NCI-H1092 (cell line): Measurements from ENCODE around the gene RPL12.

Source experiments
- DNase-seq: peaks from one replicate; lab custom pipeline; 2025; lab: John Stamatoyannopoulos, UW

RPL12 gene

GRCh38 chr9:127438394-127438793 lies 12.8 kb downstream of the RPL12 start:
- no peak for DNase-seq

- no peak for DNase-seq
These were observed 13.5 kb downstream of the RPL12 start for GRCh38 chr9:127437497-127438264.

GRCh38 chr9:127430415-127430814 lies 20.8 kb downstream of the RPL12 start:
- no peak for DNase-seq

GRCh38 chr9:127428348-127428747 lies 22.9 kb downstream of the RPL12 start:
- DNase-seq, result no peak

GRCh38 chr9:127426756-127427155 lies 24.4 kb downstream of the RPL12 start:
- no peak for DNase-seq

- DNase-seq, result no peak
These were observed 26.6 kb downstream of the RPL12 start for GRCh38 chr9:127424676-127424999.

GRCh38 chr9:127423934-127424675 lies 27.1 kb downstream of the RPL12 start, which contains the start of gene ZNF79:
Gene ZNF79 (plus strand): TSS chr9:127424382. CDS start chr9:127424788, 406 bp downstream.
- DNase-seq, result peak; percentile 83

GRCh38 chr9:127423476-127423933 lies 27.7 kb downstream of the RPL12 start:
- DNase-seq, result no peak

- no peak for DNase-seq
These were observed 28.4 kb downstream of the RPL12 start for GRCh38 chr9:127422787-127423186.

- DNase-seq, result no peak
These were observed 28.9 kb downstream of the RPL12 start for GRCh38 chr9:127422133-127422782.

- DNase-seq, result no peak
These were observed 30.1 kb downstream of the RPL12 start for GRCh38 chr9:127421057-127421456.

- no peak for DNase-seq
These were observed 31.9 kb downstream of the RPL12 start for GRCh38 chr9:127419348-127419747.

- no peak for DNase-seq
These were observed 33.2 kb downstream of the RPL12 start for GRCh38 chr9:127418037-127418471.

- DNase-seq, result no peak
These were observed 33.8 kb downstream of the RPL12 start for GRCh38 chr9:127417131-127418036.

- no peak for DNase-seq
These were observed 35.5 kb downstream of the RPL12 start for GRCh38 chr9:127415657-127416056.

GRCh38 chr9:127415141-127415540 lies 36.1 kb downstream of the RPL12 start:
- DNase-seq, result no peak

- DNase-seq, result no peak
These were observed 40.1 kb downstream of the RPL12 start for GRCh38 chr9:127411122-127411521.

- no peak for DNase-seq
These were observed 43.7 kb downstream of the RPL12 start for GRCh38 chr9:127407492-127407843.

GRCh38 chr9:127406799-127407491 lies 44.3 kb downstream of the RPL12 start:
- DNase-seq, result no peak

- no peak for DNase-seq
These were observed 45.7 kb downstream of the RPL12 start for GRCh38 chr9:127405344-127406125.
